Adrenal gland (tissue), 12 donors: ENCODE measurements around the gene HINT2. TPM values are rescaled to one million over a fixed set of nuclear protein-coding genes. Genes with fewer than 3 reads are reported as not detected.

Experiments used
- DNase-seq, 7 donors: peaks; one replicate each; pipeline ENCODE4 v3.0.0-alpha.2; 2019 to 2020
- H3K27ac ChIP-seq, 5 donors: fragments of 200-600 bp; sonication (generic) in 4 of 5; 1 replicate in 3 of 5; 2 replicates in 2 of 5; pipeline versions ENCODE4 v1.5.1 to v1.8.0; 2016 to 2020; ENCODE audit warnings: mild to moderate bottlenecking in 1 of 5
- H3K27me3 ChIP-seq: fragments of 200-600 bp; 2 replicates; pipeline ENCODE4 v1.8.0; 2021
- H3K36me3 ChIP-seq, 2 donors: fragments of 200-600 bp; replicated peaks in 1 of 2; 1 replicate in 1 of 2; 2 replicates in 1 of 2; pipeline versions ENCODE4 v1.5.1 to v1.8.0; 2018 to 2022
- H3K4me1 ChIP-seq, 2 donors: fragments of 200-600 bp; replicated peaks in 1 of 2; 1 replicate in 1 of 2; 2 replicates in 1 of 2; pipeline versions ENCODE4 v1.5.1 to v1.8.0; 2018 to 2021
- H3K4me3 ChIP-seq, 4 donors: fragments of 200-600 bp; sonication (generic) in 3 of 4; one replicate each; pipeline ENCODE4 v1.5.1; 2016 to 2018
- H3K9me3 ChIP-seq, 3 donors: fragments of 200-600 bp; sonication (generic) in 1 of 3; replicated peaks in 1 of 3; 1 replicate in 2 of 3; 2 replicates in 1 of 3; pipeline versions ENCODE4 v1.5.1 to v1.8.0; 2016 to 2021
- POLR2A ChIP-seq, 2 donors: fragments of 450-650 bp; IDR thresholded peaks; one replicate each; pipeline ENCODE4 v1.6.1; 2017; ENCODE audit warnings: antibody characterized with exemption in 2 of 2, mild to moderate bottlenecking in 2 of 2, moderate library complexity in 1 of 2
- WGBS, 4 donors: extraction: QIAGEN DNeasy Blood & Tissue Kit in 2 of 4; methylation state at CpG; one replicate each; pipeline versions ENCODE4 v1.1.5 to v1.1.7; 2013 to 2017; 5-methylcytosine and 5-hydroxymethylcytosine counted together
- intact Hi-C, 2 donors: fragments of 100-400 bp; cut with DNase I; formaldehyde crosslinking; loops; one replicate each; pipeline versions ENCODE4 v1.14.1 to v1.15.0; 2022 to 2023
- polyA plus RNA-seq, 3 donors: library from polyadenylated mRNA; stranded (reverse); fragments of 200-250 nt in 2 of 3; fragments of 350-450 nt in 1 of 3; fragmentation: Illumina TruSeq in 1 of 3; extraction: RNeasy Lipid Tissue Mini Kit (QIAGEN cat#74804) in 1 of 3; gene quantifications; one replicate each; pipeline ENCODE4 v1.2.3, GENCODE V29; 2013 to 2014
- total RNA-seq, 9 donors: library from RNA; depleted of rRNA in 4 of 9; stranded (reverse); fragments of >200 nt in 4 of 9; fragments of 120-200 nt in 1 of 9; fragmentation: NEBNext Ultra II Directional in 1 of 9; extraction: Animal tissue kit (Norgen Biotek cat#: 25700) in 1 of 9; gene quantifications; one replicate each; pipeline versions ENCODE4 v1.1.0 to v1.2.4, GENCODE V29; 2013 to 2023
- TF ChIP-seq, protein P1 (sequence below), 6 experiments: fragments of 450-650 bp in 4 of 6; fragments of 200-600 bp in 2 of 6; sonication (generic) in 1 of 6; IDR thresholded peaks; 1 replicate in 5 of 6; 2 replicates in 1 of 6; pipeline versions ENCODE4 v1.5.1 to v1.8.0; 2016 to 2021; ENCODE audit warnings: antibody characterized with exemption in 6 of 6, mild to moderate bottlenecking in 2 of 6, moderate library complexity in 1 of 6
- donor health status: healthy with polysubstance abuse.
- donor health status: Bipolar disorder and iron deficiency.
- donor health status: DM: yes; HTN: yes; CAD: no.
- donor health status: DM: no; HTN: no; CAD: no.
- donor health status: DM: no; HTN: no; CAD: no.
- donor health status: DM: yes; HTN: yes; CAD: no.

Gene HINT2
- total and polyA plus RNA-seq, 12 donors = 27.6 to 199 (median 82.9) TPM

DNA sequence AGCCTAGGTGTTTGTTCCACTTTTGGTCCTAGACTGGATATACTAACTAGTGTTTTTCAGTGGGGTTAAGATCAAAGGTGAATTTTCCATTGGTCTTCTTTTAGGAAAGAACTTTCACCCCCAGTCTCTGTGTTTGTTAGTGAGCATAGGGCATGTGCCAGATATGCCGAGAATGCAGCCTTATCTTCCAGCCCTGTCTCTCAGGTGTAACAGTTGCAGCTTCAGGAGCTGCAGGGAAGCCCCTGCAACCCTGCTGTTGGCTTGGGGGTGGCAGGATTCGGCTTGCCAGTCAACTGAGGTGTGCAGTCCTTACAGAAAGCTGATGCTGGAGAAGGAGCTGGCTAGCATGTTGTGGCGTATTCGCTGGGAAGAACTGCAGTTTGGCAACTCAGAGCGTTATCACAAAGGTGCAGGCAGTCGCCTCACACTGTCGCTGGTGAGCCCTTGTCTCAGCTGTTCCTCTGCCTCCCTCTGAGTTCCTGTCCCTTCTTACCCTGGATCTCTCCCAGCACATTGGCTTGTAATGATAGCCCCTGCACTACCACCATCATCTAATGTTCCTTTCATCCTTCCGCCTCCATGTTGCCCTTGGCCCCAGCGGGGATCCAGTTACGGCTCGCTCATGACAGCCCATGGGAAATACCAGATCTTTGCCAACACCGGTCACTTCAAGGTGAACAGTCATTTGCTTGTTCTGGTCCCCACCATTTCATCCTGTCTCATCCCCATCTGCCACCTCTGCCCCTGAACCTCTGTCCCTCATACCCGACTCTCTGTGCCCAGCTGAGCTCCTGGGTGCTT is 13.3 kb downstream of the HINT2 start:
- WGBS, 4 donors = 92 to 93% (median 92%) methylated on average over 12 to 13 of the region's 13 CpGs
- H3K36me3 ChIP-seq = peaks cover 0 to 36% of the 10 kb centered on the region in 2 donors
- H3K27me3 ChIP-seq = no peaks in the 10 kb centered on the region
- H3K27ac ChIP-seq = no peak overlapping the region
- H3K4me3 ChIP-seq = no peak overlapping the region
- H3K4me1 ChIP-seq = no peaks in the 10 kb centered on the region
- intact Hi-C loops = no loop called here
- no peak for TF ChIP-seq POLR2A (IDR thresholded peaks at IDR 0.05)
- TF ChIP-seq, protein P1, sequence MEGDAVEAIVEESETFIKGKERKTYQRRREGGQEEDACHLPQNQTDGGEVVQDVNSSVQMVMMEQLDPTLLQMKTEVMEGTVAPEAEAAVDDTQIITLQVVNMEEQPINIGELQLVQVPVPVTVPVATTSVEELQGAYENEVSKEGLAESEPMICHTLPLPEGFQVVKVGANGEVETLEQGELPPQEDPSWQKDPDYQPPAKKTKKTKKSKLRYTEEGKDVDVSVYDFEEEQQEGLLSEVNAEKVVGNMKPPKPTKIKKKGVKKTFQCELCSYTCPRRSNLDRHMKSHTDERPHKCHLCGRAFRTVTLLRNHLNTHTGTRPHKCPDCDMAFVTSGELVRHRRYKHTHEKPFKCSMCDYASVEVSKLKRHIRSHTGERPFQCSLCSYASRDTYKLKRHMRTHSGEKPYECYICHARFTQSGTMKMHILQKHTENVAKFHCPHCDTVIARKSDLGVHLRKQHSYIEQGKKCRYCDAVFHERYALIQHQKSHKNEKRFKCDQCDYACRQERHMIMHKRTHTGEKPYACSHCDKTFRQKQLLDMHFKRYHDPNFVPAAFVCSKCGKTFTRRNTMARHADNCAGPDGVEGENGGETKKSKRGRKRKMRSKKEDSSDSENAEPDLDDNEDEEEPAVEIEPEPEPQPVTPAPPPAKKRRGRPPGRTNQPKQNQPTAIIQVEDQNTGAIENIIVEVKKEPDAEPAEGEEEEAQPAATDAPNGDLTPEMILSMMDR (IDR thresholded peaks at IDR 0.05) = no peak
- peak in 1 of 7 donors; percentile 24 for DNase-seq
- H3K9me3 ChIP-seq = no peaks in the 10 kb centered on the region

GRCh38 chr9:35800530-35800929 is 14.3 kb downstream of the HINT2 start:
- no peaks in the 10 kb centered on the region for H3K27me3 ChIP-seq
- intact Hi-C loops = no loop called here
- TF ChIP-seq, protein P1 (IDR thresholded peaks at IDR 0.05) = no peak
- no peak for TF ChIP-seq POLR2A (IDR thresholded peaks at IDR 0.05)
- H3K27ac ChIP-seq = no peak overlapping the region
- H3K36me3 ChIP-seq = peaks cover 0 to 26% of the 10 kb centered on the region in 2 donors
- 85 to 93% (median 88%) methylated on average over 7 of the region's 7 CpGs for WGBS, 4 donors
- DNase-seq = no peak
- no peaks in the 10 kb centered on the region for H3K9me3 ChIP-seq
- H3K4me1 ChIP-seq = no peaks in the 10 kb centered on the region
- H3K4me3 ChIP-seq = no peak overlapping the region

GRCh38 chr9:35798658-35799374 is 16.0 kb downstream of the HINT2 start:
- H3K27me3 ChIP-seq = no peaks in the 10 kb centered on the region
- TF ChIP-seq, protein P1 (IDR thresholded peaks at IDR 0.05) = no peak
- no peaks in the 10 kb centered on the region for H3K9me3 ChIP-seq
- DNase-seq = peak in 1 of 7 donors; percentile 61
- H3K36me3 ChIP-seq = peaks cover 0 to 20% of the 10 kb centered on the region in 2 donors
- no peaks in the 10 kb centered on the region for H3K4me1 ChIP-seq
- intact Hi-C loops = no loop called here
- WGBS, 4 donors = 77 to 90% (median 81%) methylated on average over 4 of the region's 4 CpGs
- H3K27ac ChIP-seq = peak overlapping the region in 1 of 5 donors; percentile 17
- no peak overlapping the region for H3K4me3 ChIP-seq

- WGBS, 4 donors = 88 to 93% (median 91%) methylated on average over 6 of the region's 6 CpGs
- H3K27me3 ChIP-seq = no peaks in the 10 kb centered on the region
- TF ChIP-seq, protein P1 (IDR thresholded peaks at IDR 0.05) = no peak
- TF ChIP-seq POLR2A (IDR thresholded peaks at IDR 0.05) = no peak
- H3K9me3 ChIP-seq = no peaks in the 10 kb centered on the region
- no peak overlapping the region for H3K27ac ChIP-seq
- H3K36me3 ChIP-seq = peaks cover 0 to 16% of the 10 kb centered on the region in 2 donors
- peak in 1 of 7 donors; percentile 44 for DNase-seq
- H3K4me3 ChIP-seq = no peak overlapping the region
- intact Hi-C loops = no loop called here
- H3K4me1 ChIP-seq = peaks cover 0 to 11% of the 10 kb centered on the region in 2 donors
Observed at GRCh38 chr9:35797311-35798109, 17.3 kb downstream of the HINT2 start.
